HepG2 (cell line): ENCODE results near the gene MYL9. TPM values are rescaled to one million over a fixed set of nuclear protein-coding genes. Genes with fewer than 3 reads are reported as not detected.

Experiments used
- CHD2 ChIP-seq: IDR thresholded peaks from 2 replicates; pipeline ENCODE4 v1.6.1; 2011; ENCODE audit warnings: low read depth, low read length, improper control_type of control experiment
- DNMT3B ChIP-seq: conservative IDR thresholded peaks from 2 replicates; pipeline ENCODE4 v1.6.1; 2016; ENCODE audit warnings: missing biosample characterization, control low read depth
- EEA1 ChIP-seq: sonication (generic); formaldehyde crosslinking; IDR thresholded peaks from 2 replicates; pipeline ENCODE4 v1.5.1; 2020; ENCODE audit warnings: mild to moderate bottlenecking, missing genetic modification reagents, borderline replicate concordance
- ELF3 ChIP-seq: IDR thresholded peaks from 2 replicates; pipeline ENCODE4 v1.6.1; 2016; ENCODE audit warnings: missing genetic modification reagents, missing compliant biosample characterization
- HCFC1 ChIP-seq: fragments of 150-350 bp; IDR thresholded peaks from 2 replicates; pipeline ENCODE4 v1.6.1; 2014; ENCODE audit warnings: low read depth, low read length
- KDM1A ChIP-seq: IDR thresholded peaks from 2 replicates; pipeline ENCODE4 v1.6.1; 2016; ENCODE audit warnings: missing compliant biosample characterization
- KDM5A ChIP-seq: fragments of 200-600 bp; sonication (generic); IDR thresholded peaks from 2 replicates; pipeline ENCODE4 v1.7.0; 2018; ENCODE audit warnings: antibody characterized with exemption, mild to moderate bottlenecking, low read length, borderline replicate concordance
- MLX ChIP-seq: IDR thresholded peaks from 2 replicates; pipeline ENCODE4 v1.6.1; 2016
- SALL1 ChIP-seq: sonication (generic); formaldehyde crosslinking; IDR thresholded peaks from 2 replicates; pipeline ENCODE4 v1.8.0; 2022; ENCODE audit warnings: mild to moderate bottlenecking, missing genetic modification reagents
- TIGD3 ChIP-seq: sonication (generic); formaldehyde crosslinking; IDR thresholded peaks from 2 replicates; pipeline ENCODE4 v1.5.1; 2020; ENCODE audit warnings: mild to moderate bottlenecking, missing genetic modification reagents, borderline replicate concordance
- WIZ ChIP-seq: sonication (generic); formaldehyde crosslinking; IDR thresholded peaks from 2 replicates; pipeline ENCODE4 v1.5.1; 2020; ENCODE audit warnings: mild to moderate bottlenecking, missing genetic modification reagents
- ZBTB46 ChIP-seq: sonication (generic); formaldehyde crosslinking; IDR thresholded peaks from 2 replicates; pipeline ENCODE4 v1.4.0; 2020; ENCODE audit warnings: mild to moderate bottlenecking, missing genetic modification reagents, borderline replicate concordance
- ZBTB7B ChIP-seq: sonication (generic); formaldehyde crosslinking; IDR thresholded peaks from 2 replicates; pipeline ENCODE4 v1.4.0; 2020; ENCODE audit warnings: missing genetic modification reagents
- ZFP36 ChIP-seq: fragments of 150-350 bp; IDR thresholded peaks from 2 replicates; pipeline ENCODE4 v1.6.1; 2018; ENCODE audit warnings: borderline replicate concordance, low read length, low read depth; ENCODE audit not compliant: partially characterized antibody
- ZMAT3 ChIP-seq: sonication (generic); formaldehyde crosslinking; conservative IDR thresholded peaks from 2 replicates; pipeline ENCODE4 v1.7.0; 2021; ENCODE audit warnings: missing genetic modification reagents
- ZNF143 ChIP-seq: sonication (generic); formaldehyde crosslinking; IDR thresholded peaks from 2 replicates; pipeline ENCODE4 v1.4.0; 2020; ENCODE audit warnings: missing genetic modification reagents
- ZNF441 ChIP-seq: sonication (generic); formaldehyde crosslinking; IDR thresholded peaks from 2 replicates; pipeline ENCODE4 v1.7.0; 2021; ENCODE audit warnings: missing genetic modification reagents, borderline replicate concordance
- ZNF546 ChIP-seq: sonication (generic); formaldehyde crosslinking; conservative IDR thresholded peaks from 2 replicates; pipeline ENCODE4 v1.8.1; 2023; ENCODE audit warnings: mild to moderate bottlenecking, missing genetic modification reagents
- ZNF7 ChIP-seq: IDR thresholded peaks from 2 replicates; pipeline ENCODE4 v1.6.1; 2016; ENCODE audit warnings: missing biosample characterization, missing genetic modification reagents
- ZNF839 ChIP-seq: sonication (generic); formaldehyde crosslinking; IDR thresholded peaks from 2 replicates; pipeline ENCODE4 v1.4.0; 2020; ENCODE audit warnings: missing genetic modification reagents, mild to moderate bottlenecking, borderline replicate concordance
- polyA plus RNA-seq, 8 experiments: library from polyadenylated mRNA; depleted of rRNA in 3 of 8; stranded (reverse) in 7 of 8; unstranded in 1 of 8; fragments of >200 nt; fragmentation: Illumina TruSeq in 4 of 8; extraction: Trizol in 4 of 8; gene quantifications; 2 replicates each; pipeline versions ENCODE4 v1.2.1 to v1.2.3, GENCODE V29; 2011 to 2016; ENCODE audit warnings: low read depth in 4 of 8, missing spikeins in 1 of 8, mixed read lengths in 1 of 8; ENCODE audit not compliant: insufficient read depth in 1 of 8
- total RNA-seq, 5 experiments: library from RNA; depleted of rRNA; stranded (reverse); fragments of >200 nt; fragmentation: Illumina TruSeq; extraction: Trizol; gene quantifications; 2 replicates each; pipeline ENCODE4 v1.2.3, GENCODE V29; 2016; ENCODE audit warnings: low read depth in 1 of 5
- TF ChIP-seq, protein P1 (sequence below): sonication (generic); formaldehyde crosslinking; IDR thresholded peaks from 2 replicates; pipeline ENCODE4 v1.5.1; 2020; ENCODE audit warnings: missing genetic modification reagents, mild to moderate bottlenecking, borderline replicate concordance
- TF ChIP-seq, protein P2 (sequence below): sonication (generic); formaldehyde crosslinking; IDR thresholded peaks from 2 replicates; pipeline ENCODE4 v1.4.0; 2020; ENCODE audit warnings: mild to moderate bottlenecking, missing genetic modification reagents

Gene MYL9
- total and polyA plus RNA-seq, 2 of the 13 experiments (the other 11 are each of a cell fraction or from before 2014, with no cell fraction given): 0.87 to 2.2 TPM

GRCh38 chr20:36571564-36572504 lies 30.5 kb downstream of the MYL9 start (continued):
- TF ChIP-seq KDM5A (no peak), ZNF839 (no peak), ZNF143 (CRISPR knock-in tag) (no peak), WIZ (CRISPR knock-in tag) (no peak), EEA1 (CRISPR knock-in tag) (no peak), ZMAT3 (CRISPR knock-in tag) (no peak), MLX (CRISPR knock-in tag) (no peak), HCFC1 (no peak), ELF3 (CRISPR knock-in tag) (0 out of 2 replicates have a peak, but pooled peaks have one; percentile 8), TIGD3 (no peak), ZFP36 (no peak), ZBTB7B (CRISPR knock-in tag) (no peak), KDM1A (CRISPR knock-in tag) (no peak), ZNF441 (no peak), DNMT3B (0 out of 2 replicates have a peak, but pooled peaks have one; percentile 24), ZNF7 (CRISPR knock-in tag) (no peak), CHD2 (no peak), ZNF546 (CRISPR knock-in tag) (0 out of 2 replicates have a peak, but pooled peaks have one; percentile 6), SALL1 (CRISPR knock-in tag) (peak; percentile 69), ZBTB46 (CRISPR knock-in tag) (no peak; the same call in 1 of the 2 replicates)
- TF ChIP-seq, protein P1, sequence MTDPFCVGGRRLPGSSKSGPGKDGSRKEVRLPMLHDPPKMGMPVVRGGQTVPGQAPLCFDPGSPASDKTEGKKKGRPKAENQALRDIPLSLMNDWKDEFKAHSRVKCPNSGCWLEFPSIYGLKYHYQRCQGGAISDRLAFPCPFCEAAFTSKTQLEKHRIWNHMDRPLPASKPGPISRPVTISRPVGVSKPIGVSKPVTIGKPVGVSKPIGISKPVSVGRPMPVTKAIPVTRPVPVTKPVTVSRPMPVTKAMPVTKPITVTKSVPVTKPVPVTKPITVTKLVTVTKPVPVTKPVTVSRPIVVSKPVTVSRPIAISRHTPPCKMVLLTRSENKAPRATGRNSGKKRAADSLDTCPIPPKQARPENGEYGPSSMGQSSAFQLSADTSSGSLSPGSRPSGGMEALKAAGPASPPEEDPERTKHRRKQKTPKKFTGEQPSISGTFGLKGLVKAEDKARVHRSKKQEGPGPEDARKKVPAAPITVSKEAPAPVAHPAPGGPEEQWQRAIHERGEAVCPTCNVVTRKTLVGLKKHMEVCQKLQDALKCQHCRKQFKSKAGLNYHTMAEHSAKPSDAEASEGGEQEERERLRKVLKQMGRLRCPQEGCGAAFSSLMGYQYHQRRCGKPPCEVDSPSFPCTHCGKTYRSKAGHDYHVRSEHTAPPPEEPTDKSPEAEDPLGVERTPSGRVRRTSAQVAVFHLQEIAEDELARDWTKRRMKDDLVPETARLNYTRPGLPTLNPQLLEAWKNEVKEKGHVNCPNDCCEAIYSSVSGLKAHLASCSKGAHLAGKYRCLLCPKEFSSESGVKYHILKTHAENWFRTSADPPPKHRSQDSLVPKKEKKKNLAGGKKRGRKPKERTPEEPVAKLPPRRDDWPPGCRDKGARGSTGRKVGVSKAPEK (CRISPR knock-in tag): no peak
- TF ChIP-seq, protein P2, sequence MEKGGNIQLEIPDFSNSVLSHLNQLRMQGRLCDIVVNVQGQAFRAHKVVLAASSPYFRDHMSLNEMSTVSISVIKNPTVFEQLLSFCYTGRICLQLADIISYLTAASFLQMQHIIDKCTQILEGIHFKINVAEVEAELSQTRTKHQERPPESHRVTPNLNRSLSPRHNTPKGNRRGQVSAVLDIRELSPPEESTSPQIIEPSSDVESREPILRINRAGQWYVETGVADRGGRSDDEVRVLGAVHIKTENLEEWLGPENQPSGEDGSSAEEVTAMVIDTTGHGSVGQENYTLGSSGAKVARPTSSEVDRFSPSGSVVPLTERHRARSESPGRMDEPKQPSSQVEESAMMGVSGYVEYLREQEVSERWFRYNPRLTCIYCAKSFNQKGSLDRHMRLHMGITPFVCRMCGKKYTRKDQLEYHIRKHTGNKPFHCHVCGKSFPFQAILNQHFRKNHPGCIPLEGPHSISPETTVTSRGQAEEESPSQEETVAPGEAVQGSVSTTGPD (CRISPR knock-in tag): no peak
